K562 treated with DMSO at 1 percent for 4 hours (cell line): ENCODE data around the gene SLC12A1. TPM values are rescaled to one million over a fixed set of nuclear protein-coding genes. Genes with fewer than 3 reads are reported as not detected.

Source experiments
- total RNA-seq: library from RNA; unstranded; fragments of 300-600 nt; gene quantifications from 2 replicates; pipeline ENCODE4 v1.2.3, GENCODE V29; 2022; ENCODE audit not compliant: insufficient read depth

SLC12A1 gene
- not detected in 2 replicates for total RNA-seq

GRCh38 chr15:48205981-48206380 is at the start of gene SLC12A1:
Gene SLC12A1 (plus strand): TSS chr15:48206302. CDS start chr15:48207720, 1,418 bp downstream.

GRCh38 chr15:48177766-48178647 is 28.1 kb upstream of the SLC12A1 start, which contains the start of gene MYEF2:
Gene MYEF2 (minus strand): TSS chr15:48178295. CDS start chr15:48178237, 58 bp downstream.

GRCh38 chr15:48191574-48192225 is 14.4 kb upstream of the SLC12A1 start, which contains the start of gene CTXN2:
Gene CTXN2 (plus strand): TSS chr15:48191665. CDS start chr15:48201301, 9,636 bp downstream.

GRCh38 chr15:48330855-48331795 is 125.0 kb downstream of the SLC12A1 start, which contains the start of gene DUT:
Gene DUT (plus strand): TSS chr15:48331429. CDS start chr15:48331516, 87 bp downstream.

Other genes with a start within 250 kb of the SLC12A1 start
- not detected in 2 replicates for gene SLC24A5, start 85.3 kb upstream of the SLC12A1 start, total RNA-seq
- 1.5 TPM in 1 of 2 replicates, not detected in the other for gene MYEF2, start 28.0 kb upstream of the SLC12A1 start, total RNA-seq
- gene CTXN2, start 14.6 kb upstream of the SLC12A1 start, total RNA-seq: not detected in 2 replicates
- 90.6 and 97.4 TPM in 2 replicates for gene DUT, start 125.1 kb downstream of the SLC12A1 start, total RNA-seq